Measurements from ENCODE around the gene KRTAP7-1. TPM values are rescaled to one million over a fixed set of nuclear protein-coding genes. Genes with fewer than 3 reads are reported as not detected.

The KRTAP7-1 gene
- polyA plus RNA-seq, 1 donor (not counting 4 experiments of a cell fraction or from before 2014, with no cell fraction given), result not detected

- FAIRE-seq, result no peak
- H3K36me3 ChIP-seq (ENCODE audit: control insufficient read depth in 2 of 2, extremely low read depth in 1 of 2, insufficient read depth in 2 of 2, low read length in 2 of 2), result no peaks in the 10 kb centered on the region
- no peaks in the 10 kb centered on the region for H3K9me3 ChIP-seq (ENCODE audit: control insufficient read depth, low read depth, low read length)
- dilution Hi-C loops (cut with MboI; ENCODE audit: extremely low pct_ligation_motif_present, low sequenced_read_pairs), result no loop called here
- TF ChIP-seq CTCF (optimal IDR thresholded peaks at IDR 0.05 in 1 of 3, IDR thresholded peaks at IDR 0.05 in 1 of 3, conservative IDR thresholded peaks at IDR 0.05 in 1 of 3; ENCODE audit: extremely low read depth in 1 of 3, insufficient read depth in 2 of 3, low read length in 3 of 3) (no peak), EZH2 (IDR thresholded peaks at IDR 0.05; ENCODE audit: low read length) (no peak)
- H3K4me2 ChIP-seq (ENCODE audit: control insufficient read depth, extremely low read depth, insufficient read depth, low read depth, low read length), result no peak within 1 kb of the TSS
- H4K20me1 ChIP-seq (ENCODE audit: control insufficient read depth, extremely low read depth, insufficient read depth, low read length), result no peaks in the 10 kb centered on the region
- H3K9me1 ChIP-seq (ENCODE audit: control insufficient read depth, extremely low read depth, insufficient read depth, low read length), result no peaks in the 10 kb centered on the region
- H2AFZ ChIP-seq (ENCODE audit: control insufficient read depth, low read length), result no peak within 1 kb of the TSS
- no peaks in the 10 kb centered on the region for H3K4me1 ChIP-seq (ENCODE audit: control insufficient read depth, extremely low read depth, insufficient read depth, low read length)
- DNase-seq (ENCODE audit: low read depth, low spot score), result no peak
- H3K27me3 ChIP-seq (ENCODE audit: control insufficient read depth, extremely low read depth, insufficient read depth, low read length), result no peaks in the 10 kb centered on the region
- H3K9ac ChIP-seq (ENCODE audit: control insufficient read depth, extremely low read depth, insufficient read depth, low read length), result no peak within 1 kb of the TSS
- no peaks in the 10 kb centered on the region for H3K79me2 ChIP-seq (ENCODE audit: control insufficient read depth, insufficient read depth, low read length)
- no peak within 1 kb of the TSS for H3K27ac ChIP-seq (ENCODE audit: control insufficient read depth, insufficient read depth, low read length)
- no peak within 1 kb of the TSS for H3K4me3 ChIP-seq (ENCODE audit: control insufficient read depth in 2 of 3, extremely low read depth in 1 of 3, insufficient read depth in 2 of 3, low read depth in 1 of 3, low read length in 3 of 3)
Measured at GRCh38 chr21:30813174-30813573, 16.4 kb downstream of the KRTAP7-1 start, which contains the start of gene KRTAP8-1. Gene KRTAP8-1 (minus strand): TSS chr21:30813274. CDS start chr21:30813220, 54 bp downstream.

- H3K4me1 ChIP-seq (ENCODE audit: control insufficient read depth, extremely low read depth, insufficient read depth, low read length), result no peaks in the 10 kb centered on the region
Measured at GRCh38 chr21:30800605-30801004, 29.0 kb downstream of the KRTAP7-1 start.

More at GRCh38 chr21:30800605-30801004, 29.0 kb downstream of the KRTAP7-1 start:
- no peak for DNase-seq (ENCODE audit: low read depth, low spot score)
- H3K36me3 ChIP-seq (ENCODE audit: control insufficient read depth in 2 of 2, extremely low read depth in 1 of 2, insufficient read depth in 2 of 2, low read length in 2 of 2), result no peaks in the 10 kb centered on the region
- no peaks in the 10 kb centered on the region for H3K27me3 ChIP-seq (ENCODE audit: control insufficient read depth, extremely low read depth, insufficient read depth, low read length)
- H3K9me3 ChIP-seq (ENCODE audit: control insufficient read depth, low read depth, low read length), result no peaks in the 10 kb centered on the region
- dilution Hi-C loops (cut with MboI; ENCODE audit: extremely low pct_ligation_motif_present, low sequenced_read_pairs), result no loop called here
- H3K27ac ChIP-seq (ENCODE audit: control insufficient read depth, insufficient read depth, low read length), result no peak overlapping the region
- H2AFZ ChIP-seq (ENCODE audit: control insufficient read depth, low read length), result no peak overlapping the region
- no peak overlapping the region for H3K4me2 ChIP-seq (ENCODE audit: control insufficient read depth, extremely low read depth, insufficient read depth, low read depth, low read length)
- no peak for TF ChIP-seq CTCF (optimal IDR thresholded peaks at IDR 0.05 in 1 of 3, IDR thresholded peaks at IDR 0.05 in 1 of 3, conservative IDR thresholded peaks at IDR 0.05 in 1 of 3; ENCODE audit: extremely low read depth in 1 of 3, insufficient read depth in 2 of 3, low read length in 3 of 3)
- H4K20me1 ChIP-seq (ENCODE audit: control insufficient read depth, extremely low read depth, insufficient read depth, low read length), result no peaks in the 10 kb centered on the region
- no peak overlapping the region for H3K9ac ChIP-seq (ENCODE audit: control insufficient read depth, extremely low read depth, insufficient read depth, low read length)
- H3K79me2 ChIP-seq (ENCODE audit: control insufficient read depth, insufficient read depth, low read length), result no peaks in the 10 kb centered on the region
- FAIRE-seq, result no peak
- no peak overlapping the region for H3K4me3 ChIP-seq (ENCODE audit: control insufficient read depth in 2 of 3, extremely low read depth in 1 of 3, insufficient read depth in 2 of 3, low read depth in 1 of 3, low read length in 3 of 3)
- no peaks in the 10 kb centered on the region for H3K9me1 ChIP-seq (ENCODE audit: control insufficient read depth, extremely low read depth, insufficient read depth, low read length)

All from keratinocyte (primary cell).